ENCODE results near the gene PADI1.

PADI1 gene, protein sequence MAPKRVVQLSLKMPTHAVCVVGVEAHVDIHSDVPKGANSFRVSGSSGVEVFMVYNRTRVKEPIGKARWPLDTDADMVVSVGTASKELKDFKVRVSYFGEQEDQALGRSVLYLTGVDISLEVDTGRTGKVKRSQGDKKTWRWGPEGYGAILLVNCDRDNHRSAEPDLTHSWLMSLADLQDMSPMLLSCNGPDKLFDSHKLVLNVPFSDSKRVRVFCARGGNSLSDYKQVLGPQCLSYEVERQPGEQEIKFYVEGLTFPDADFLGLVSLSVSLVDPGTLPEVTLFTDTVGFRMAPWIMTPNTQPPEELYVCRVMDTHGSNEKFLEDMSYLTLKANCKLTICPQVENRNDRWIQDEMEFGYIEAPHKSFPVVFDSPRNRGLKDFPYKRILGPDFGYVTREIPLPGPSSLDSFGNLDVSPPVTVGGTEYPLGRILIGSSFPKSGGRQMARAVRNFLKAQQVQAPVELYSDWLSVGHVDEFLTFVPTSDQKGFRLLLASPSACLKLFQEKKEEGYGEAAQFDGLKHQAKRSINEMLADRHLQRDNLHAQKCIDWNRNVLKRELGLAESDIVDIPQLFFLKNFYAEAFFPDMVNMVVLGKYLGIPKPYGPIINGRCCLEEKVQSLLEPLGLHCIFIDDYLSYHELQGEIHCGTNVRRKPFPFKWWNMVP

DNA sequence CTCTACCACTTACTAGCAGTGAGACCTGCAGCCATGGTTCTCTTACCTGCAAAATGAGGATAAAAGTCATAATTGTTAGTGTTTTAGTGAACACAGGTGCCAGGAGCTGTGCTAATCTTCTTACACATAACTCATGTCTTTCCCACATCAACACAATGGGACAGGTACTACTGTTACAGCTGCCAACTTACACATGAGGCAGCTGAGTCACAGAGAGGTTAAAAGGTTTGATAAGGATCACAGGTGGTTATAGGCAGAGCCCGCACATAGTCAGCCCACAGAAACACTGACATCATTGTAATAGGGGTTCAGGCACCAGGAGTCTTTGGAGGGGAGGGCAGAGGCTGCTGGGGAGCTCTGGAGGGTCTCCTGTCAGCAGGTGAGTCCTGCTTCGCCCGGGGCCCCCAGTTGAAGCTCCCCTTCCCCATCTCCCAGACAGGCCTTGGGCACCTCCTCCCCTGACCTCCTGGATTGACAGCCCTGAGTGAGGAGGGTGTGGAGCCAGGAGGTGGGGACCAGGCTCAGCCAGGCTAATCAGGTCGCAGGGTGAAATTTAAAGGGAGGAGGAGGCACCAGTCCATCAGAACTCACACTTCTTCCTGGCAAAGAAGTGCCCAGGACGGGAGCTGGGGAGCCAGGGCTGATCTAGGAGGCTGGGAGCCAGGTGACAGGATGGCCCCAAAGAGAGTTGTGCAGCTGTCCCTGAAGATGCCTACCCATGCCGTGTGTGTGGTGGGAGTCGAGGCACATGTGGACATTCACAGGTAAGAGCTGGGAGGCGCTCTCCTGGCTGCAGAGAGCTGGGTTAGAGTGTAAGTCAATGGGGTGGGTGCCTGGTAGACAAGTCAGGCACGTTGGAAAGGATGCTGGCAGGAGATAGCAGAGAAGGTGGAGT lies at the start of gene PADI1:
PADI1 (plus strand) TSS at position 583 of the 895 bp plus-strand sequence; CDS start at position 673, 90 bp downstream.
- DNase-seq = no peak

DNA sequence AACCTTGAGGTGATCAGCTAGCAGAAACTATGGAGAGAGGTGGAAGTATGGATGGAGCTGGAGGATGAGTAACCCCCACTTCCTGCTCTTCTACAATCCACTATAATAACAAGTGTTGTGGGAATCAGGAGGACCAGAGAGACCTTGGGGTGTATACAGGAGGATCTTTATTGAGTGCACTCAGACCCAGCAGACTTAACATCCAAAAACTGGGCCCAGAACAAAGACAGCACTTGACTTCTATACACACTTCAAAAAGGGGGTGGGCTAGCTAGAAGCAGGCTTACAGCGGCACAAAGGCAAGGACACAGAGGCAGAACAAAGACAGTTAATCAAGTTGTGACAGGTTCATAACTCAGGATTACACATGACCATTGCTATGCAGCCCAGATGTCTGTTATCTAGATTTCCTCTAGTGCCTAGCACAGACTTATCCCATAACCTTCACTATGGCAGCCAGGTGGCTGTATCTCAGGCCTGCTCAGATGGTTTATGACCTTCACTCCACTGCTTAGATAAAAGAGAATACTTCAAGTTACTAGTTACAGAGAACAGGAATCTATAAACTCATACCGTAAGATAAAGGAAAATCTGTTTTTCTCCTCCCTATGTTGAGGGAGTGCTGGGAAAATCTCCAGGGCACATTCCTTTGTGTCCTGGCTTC lies 49.5 kb upstream of the PADI1 start:
- no peak for DNase-seq

DNA sequence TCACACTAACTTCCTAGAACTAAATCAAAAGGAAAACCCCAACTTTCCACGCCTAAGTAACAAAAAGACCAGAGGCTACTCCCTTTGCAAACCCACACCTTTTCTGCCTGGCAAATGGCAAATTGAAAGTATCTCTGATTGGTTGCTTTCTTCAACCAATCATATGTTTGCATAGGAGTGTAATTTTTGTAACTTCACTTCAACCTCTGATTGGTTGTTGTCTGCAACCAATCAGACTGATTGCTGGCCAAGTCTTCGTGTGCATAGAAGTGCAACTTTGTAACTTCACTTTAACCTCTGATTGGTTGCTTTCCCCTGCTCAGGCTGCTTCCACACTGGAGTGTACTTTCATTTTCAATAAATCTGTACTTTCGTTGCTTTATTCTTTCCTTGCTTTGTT lies 48.8 kb upstream of the PADI1 start:
- DNase-seq = no peak

DNA sequence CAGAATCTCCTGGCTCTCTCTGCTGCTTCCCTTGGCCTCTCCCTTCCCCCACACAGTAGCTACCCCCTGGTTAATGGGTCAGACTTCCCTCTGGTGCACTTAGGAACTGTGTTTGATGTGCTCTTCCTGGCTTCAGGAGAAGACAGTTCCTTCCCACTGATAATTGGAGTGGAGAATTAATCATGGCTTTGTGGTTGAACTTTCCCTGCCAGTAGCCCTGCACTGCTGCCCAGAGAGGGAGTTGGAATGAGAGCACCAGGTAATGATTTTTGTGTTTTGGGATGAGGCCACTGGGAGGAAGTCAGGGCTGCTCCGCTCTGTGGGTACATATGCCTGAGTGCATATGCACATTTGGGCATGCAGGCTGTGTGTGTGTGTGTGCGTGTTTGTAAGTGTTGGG lies 46.0 kb upstream of the PADI1 start:
- DNase-seq = no peak

DNA sequence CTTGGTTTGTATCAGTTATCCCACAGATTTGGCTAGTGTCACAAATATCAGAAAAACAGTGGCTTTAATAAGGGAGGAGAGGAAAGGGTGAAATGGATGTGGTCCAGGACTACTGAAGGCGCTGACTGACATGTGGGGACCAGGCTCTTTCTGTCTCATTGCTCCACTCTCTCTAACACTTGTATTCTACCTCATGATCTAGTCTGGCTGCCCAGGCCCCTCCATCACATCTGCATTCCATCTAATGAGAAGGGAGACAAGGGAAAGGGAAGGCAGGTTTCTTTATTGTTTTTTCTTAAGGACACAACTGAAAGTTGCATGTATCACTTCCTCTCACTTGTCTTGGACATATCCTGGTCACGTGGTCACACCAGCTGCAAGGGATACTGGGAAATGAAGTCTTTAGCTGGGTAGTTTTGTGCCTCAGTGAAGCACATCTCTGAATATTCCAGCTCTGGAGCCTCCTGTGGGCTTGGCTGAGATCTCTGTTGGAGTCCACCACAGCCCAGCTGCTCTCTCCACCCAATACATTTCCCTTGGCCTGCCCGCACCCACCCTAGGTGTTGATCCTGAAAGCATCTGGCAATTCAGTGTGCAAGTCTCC lies 43.7 kb upstream of the PADI1 start:
- DNase-seq = no peak

DNA sequence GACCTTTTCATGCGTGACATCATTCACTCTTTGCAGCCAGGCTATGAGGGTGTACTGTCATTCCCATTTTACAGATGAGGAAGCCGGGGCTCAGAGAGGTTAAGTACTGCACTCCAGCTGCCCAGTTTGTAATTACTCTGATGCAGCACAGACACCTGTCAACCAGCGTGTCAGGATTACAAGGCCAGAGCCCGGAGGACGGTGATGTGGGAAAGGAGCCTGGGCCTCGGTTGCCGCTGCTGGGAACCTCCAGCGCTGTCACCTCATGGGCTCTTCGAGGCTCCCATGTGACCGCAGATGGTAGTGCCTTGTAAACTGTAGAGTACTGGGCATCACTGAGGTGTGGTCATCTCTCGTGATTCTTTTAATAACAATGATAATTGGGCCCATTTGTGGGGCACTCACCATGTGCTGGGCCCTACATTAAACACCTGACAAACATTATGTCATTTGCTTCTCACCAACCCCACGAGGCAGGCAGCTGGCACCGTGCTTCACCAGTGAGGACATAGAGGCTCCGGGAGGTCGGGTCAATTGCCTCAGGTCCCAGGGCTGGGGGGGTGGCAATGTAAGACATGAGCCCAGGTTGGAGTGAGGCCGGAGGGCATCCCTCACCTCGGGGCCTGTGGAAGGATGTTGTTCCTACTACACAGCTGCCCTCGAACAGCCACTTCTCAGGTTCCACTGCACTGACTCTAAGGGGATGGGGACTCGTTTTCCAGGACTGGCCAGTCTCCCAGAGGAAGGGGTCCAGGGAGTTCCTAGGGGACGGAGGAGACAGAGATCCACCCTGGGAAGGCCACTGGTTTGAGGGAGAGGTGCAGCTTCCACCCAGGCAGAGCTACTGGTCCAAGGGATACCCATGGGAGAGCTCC lies 42.8 kb upstream of the PADI1 start:
- no peak for DNase-seq

DNA sequence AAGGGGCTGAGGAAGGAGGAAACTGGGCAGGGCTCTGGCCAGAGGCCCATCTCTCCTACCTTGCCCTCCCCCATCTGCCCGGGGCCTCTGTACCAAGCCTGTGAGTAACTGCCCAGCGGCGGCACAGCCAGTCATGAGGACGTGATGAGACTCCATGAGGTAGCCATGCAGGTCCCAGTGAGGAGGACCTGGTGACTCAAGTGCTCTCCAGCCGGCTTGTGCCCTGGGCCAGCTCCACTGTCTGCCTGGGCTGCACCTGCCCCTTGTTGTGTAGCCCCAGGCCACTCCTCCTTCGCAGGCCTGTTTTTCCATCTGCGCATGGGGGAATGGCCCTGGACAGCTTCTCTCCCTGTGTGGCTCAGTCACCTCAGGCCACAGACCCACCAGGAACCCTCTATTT lies 42.0 kb upstream of the PADI1 start:
- no peak for DNase-seq

DNA sequence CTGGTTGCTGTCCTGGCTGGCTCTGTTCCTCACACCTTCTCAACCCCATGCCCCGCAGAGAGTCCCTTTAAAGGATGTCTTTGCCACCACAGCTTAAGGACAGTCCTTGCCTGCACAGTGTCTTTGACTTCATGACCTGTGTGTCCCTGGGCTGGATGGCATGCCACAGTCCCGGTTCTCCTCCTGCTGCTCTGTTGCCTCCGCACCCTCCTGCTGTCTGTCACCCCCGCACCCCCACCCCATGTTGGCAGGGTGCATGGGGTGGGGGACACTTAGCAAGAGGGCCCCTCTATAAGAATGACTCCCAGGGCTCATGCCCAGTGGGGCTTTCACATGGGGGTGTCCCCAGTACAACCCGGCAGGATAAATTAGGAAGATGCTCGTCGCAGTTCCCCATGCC lies 41.6 kb upstream of the PADI1 start:
- no peak for DNase-seq

DNA sequence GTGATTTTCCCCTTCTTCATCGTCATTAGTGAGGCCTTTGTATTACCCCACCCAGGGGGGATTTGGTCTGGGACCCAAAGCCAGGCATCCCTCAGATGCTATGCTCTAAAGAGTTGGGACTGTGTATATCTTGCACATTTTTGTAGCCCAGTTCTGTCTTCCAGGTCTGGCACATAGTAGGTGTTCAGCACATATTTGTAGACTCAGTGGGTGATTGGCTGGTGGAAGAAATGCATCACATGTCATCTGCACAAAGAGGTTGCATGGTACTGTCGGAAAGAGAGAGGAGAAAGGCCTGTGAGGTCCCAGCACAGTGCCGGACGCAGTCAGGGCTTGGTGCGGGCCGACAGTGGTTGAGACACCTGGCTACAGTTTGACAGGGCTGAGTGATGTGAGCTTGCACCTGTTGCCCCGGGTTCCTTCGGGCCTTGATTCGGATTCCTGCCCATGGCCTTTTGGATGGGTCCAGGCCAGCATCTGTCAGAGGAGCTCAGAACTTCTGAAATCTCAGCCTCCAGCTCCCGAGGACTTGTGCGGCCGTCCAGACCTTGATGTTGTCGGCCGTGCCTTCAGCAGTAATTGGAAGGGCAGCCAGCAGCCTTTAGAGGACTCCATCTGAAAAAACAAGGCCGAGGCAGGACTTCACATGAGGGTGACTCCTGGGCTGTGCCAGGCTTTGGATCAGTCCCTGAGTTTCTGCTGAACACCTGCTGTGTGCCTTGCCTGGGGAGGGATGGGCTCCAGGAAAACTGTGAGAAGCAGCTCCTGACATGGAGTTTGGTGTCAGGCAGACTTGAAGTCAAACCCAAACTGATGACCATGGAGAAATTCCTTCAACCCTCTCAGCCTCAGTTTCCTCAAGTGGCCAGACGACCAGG lies 40.9 kb upstream of the PADI1 start:
- no peak for DNase-seq

DNA sequence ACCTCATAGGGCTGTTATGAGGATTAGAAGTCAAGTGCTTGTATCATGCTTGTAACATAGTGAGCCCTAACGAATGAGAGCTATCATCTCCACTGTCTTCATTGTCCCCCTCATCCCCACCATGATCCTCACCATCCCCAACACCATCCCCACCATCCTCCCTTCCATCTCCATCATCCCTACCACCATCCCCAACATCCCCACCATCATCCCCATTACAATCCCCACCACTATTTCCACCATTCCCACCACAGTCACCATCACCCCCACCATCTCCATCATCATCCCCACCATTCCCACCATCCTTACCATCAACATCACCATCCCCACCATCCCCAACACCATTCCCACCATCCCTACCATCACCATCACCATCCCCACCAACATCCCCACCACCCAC lies 39.1 kb upstream of the PADI1 start:
- DNase-seq = no peak

DNA sequence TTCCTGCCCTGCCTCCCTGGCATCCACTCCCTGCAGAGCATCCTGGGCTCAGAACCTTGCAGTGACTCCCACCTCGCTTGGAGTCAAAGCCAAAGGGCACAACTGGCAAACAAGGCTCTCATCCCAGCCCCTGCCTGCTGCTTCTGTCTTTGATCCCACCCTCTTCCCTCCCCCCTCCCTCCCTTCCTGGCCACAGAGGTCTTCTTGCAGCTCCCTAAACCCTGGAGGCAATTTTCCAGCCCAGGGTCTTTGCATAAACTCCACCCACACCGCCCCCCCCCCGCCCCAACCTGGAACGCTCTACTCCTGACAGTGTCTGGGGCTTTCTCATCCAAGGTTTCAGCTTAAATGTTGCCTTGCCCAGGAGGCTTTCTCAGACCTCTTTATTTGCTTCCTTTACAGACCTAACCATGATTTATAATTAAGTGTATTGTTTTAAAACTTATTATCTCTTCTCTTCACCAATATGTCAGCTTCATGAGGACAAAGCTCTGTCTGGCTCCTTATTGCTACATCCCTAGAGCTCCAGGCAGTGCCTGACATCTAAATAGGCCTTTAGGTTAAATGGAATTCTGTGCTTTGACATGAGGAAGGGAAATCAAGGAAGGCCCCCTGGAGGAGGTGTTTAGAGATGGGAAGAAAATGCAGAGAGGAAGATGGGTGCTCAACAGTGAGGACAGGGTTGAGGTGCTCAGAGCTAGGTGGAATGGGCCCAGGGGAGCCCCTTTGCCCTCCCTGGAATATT lies 37.7 kb upstream of the PADI1 start:
- DNase-seq = no peak

DNA sequence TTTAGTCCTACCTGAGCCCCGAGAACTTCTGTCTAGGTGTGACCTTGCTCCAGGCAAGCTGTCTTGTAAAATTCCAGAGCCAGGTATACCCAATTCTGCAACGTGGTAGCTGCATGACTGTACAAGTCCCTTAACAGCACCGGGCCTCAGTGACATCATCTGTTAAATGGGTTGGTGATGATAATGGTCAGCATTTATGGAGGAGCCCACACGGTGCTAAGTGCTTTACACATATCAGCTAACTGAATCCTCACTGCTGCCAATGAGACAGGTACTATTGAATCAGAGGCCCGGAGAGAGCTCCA lies 37.2 kb upstream of the PADI1 start:
- DNase-seq = no peak

DNA sequence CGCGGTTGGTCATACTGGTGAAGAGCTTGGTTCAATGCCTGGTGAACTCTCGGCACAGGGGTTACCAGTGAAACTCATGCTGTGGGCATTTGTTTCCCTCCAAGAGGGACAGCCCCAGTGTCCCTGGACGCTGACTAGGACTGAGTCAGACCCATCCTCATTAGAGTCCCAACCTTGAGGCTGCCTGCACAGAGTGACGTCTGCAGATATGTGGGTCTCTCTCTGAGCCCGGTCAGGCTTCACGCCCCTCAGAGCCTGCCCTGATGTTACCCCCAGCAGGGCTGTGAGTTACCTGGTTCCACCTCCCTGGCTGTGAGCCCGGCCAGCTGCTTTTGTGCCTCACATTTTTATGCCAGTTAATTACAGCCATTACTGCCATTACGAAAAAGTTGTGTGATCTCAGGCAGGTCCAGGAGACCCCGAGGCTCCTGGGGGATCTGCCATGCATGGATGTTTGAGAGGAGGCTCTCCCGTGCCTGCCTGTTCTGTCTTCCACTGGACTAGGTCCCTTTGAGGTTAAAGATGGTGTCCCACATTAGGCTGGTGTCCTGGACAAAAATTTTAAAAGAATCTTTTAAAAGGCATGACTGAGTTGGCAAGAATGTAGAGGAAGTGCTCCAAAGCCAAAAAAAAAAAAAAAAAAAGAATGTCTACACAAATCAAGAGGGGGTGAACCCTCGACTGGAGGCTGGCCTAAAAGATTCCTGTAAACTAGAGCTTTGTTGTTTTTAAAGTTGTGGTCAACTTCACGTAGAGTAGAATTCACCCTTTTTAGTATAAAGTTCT lies 36.6 kb upstream of the PADI1 start:
- DNase-seq = no peak

DNA sequence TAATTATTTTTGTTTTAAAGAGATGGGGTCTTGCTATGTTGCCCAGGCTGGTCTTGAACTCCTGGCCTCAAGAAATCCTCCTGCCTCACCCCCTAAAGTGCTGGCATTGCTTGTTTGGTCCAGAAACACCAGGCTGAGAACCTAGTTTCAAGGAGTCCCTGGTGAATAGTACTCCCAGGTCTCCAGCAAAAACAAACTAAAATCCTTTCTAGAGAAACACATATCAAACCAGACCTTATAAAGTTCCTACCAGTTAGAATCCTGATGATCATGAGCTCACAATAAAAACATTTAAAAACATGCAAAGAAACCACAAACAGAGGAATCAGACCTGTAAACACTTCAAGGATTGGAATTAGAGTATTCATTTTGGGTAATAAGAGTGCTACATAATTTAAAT lies 34.4 kb upstream of the PADI1 start:
- DNase-seq = no peak

DNA sequence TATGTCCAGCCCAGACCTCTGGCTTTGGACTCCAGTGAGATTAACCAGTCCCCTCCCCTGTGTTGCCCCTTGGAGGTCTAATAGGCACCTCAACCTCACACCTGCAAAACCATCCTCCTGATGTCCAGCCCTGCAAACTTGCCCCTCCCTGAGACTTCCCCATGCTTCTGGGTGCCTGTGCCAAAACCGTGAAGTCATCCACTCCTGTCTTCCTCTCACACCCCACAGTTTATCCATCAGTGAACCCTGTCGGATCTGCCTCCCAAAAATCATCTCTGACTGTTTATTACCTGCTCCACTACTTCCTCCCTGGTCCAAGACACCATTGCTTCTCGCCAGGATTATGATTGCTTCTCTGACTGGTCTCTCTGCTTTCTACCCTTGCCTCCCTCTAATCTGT lies 31.7 kb upstream of the PADI1 start:
- no peak for DNase-seq

DNA sequence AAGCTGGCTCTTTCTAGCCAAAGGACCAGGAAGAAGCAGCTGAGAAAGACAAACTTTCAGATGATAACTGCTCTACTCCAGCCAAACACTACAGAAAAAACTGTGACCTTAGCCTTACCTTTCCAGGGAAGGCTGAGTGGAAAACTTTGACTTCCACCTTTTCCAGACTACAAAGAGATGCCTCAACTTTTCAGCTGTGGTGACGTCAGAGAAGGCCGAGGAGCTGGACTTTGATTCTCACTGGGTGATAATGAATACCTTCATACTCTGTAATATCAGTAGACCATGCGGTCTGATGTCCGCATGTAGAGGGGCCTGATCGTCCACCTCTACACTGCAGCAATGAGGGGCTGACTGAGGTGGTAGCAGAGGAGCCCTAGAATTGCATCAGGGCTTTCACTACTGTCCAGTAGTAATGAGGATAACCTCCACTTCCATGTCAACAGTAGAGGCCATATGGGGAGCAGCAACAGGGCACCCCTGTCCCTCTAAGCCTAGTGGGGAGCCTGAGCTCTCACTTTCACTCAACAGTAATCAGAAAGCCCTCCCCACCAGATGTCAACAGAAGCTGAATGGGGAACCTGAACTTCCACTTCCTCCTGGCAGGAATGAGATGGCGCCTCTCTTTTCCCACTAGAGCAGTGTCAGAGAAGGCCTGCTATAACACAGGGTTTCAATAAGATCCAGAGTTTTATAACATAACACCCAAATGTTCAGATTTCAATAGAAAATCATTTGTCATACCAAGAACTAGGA lies 28.4 kb upstream of the PADI1 start:
- DNase-seq = no peak

DNA sequence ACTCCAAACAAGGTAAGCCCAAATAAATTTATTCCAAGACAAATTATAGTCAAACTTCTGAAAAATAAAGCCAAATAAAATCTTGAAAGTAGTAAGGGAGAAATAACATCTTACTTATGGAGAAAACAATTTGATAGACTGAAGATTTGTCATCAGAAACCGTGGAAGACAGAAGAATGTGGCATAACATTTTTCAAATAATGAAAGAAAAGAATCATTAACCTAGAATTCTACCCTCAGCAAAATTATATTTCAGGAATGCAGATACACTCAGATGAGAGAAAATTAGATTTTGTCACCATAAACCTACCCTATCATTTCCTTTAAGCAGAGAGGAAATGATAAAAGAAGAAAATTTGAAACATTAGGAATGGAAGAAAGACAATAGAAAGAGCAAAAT lies 27.3 kb upstream of the PADI1 start:
- no peak for DNase-seq

DNA sequence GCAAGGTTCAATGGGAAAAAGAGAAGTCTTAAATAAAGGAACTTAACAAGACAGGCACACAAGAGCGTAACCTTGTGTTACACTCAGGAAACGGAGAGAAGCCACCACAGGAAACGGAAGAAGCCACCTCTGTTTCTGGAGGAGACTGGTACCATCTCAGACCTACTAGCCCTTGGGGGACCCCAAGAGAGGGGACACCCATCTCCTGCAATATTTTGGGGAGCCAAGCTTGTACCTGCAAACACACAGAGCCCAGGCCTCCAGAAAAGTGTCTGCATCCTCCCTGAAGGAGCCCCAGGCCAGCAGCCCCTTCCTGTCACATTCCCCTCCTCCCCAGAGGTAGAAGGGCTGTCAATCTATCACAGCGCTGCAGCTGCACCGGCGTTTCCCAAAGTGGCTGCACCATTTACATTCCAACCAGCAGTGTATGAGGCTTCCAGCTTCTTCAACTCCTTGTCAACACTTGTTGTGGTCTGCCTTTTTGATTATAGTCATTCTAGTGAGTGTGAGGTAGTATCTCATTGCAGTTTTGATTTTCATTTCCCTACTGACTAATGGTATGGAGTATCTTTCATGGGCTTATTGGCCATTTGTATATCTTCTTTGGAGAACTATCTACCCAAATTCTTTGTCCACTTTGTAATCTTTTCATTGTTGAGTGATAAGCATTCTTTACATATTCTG lies 23.0 kb upstream of the PADI1 start:
- DNase-seq = no peak
